ENCODE measurements around the gene ITCH.

The ITCH gene

GRCh38 chr20:34522969-34523871 lies 160.1 kb downstream of the ITCH start:
- DNase-seq (ENCODE audit: low read depth), result peak; percentile 59
- TF ChIP-seq CTCF (conservative IDR thresholded peaks at IDR 0.05; ENCODE audit: control insufficient read depth, insufficient read depth, low read depth, low read length), result peak; percentile 65
- no peak overlapping the region for H3K4me3 ChIP-seq (ENCODE audit: control insufficient read depth, low read depth, low read length)

GRCh38 chr20:34524426-34524825 lies 161.4 kb downstream of the ITCH start:
- TF ChIP-seq CTCF (conservative IDR thresholded peaks at IDR 0.05; ENCODE audit: control insufficient read depth, insufficient read depth, low read depth, low read length), result no peak
- no peak overlapping the region for H3K4me3 ChIP-seq (ENCODE audit: control insufficient read depth, low read depth, low read length)
- DNase-seq (ENCODE audit: low read depth), result no peak

- no peak for DNase-seq (ENCODE audit: low read depth)
- TF ChIP-seq CTCF (conservative IDR thresholded peaks at IDR 0.05; ENCODE audit: control insufficient read depth, insufficient read depth, low read depth, low read length), result no peak
- no peak overlapping the region for H3K4me3 ChIP-seq (ENCODE audit: control insufficient read depth, low read depth, low read length)
Measured at GRCh38 chr20:34525342-34525708, 162.3 kb downstream of the ITCH start.

- peak; percentile 99 for DNase-seq (ENCODE audit: low read depth)
- H3K4me3 ChIP-seq (ENCODE audit: control insufficient read depth, low read depth, low read length), result no peak overlapping the region
- no peak for TF ChIP-seq CTCF (conservative IDR thresholded peaks at IDR 0.05; ENCODE audit: control insufficient read depth, insufficient read depth, low read depth, low read length)
Measured at GRCh38 chr20:34525709-34526416, 162.8 kb downstream of the ITCH start.

GRCh38 chr20:34526466-34526865 lies 163.4 kb downstream of the ITCH start:
- no peak for DNase-seq (ENCODE audit: low read depth)
- no peak overlapping the region for H3K4me3 ChIP-seq (ENCODE audit: control insufficient read depth, low read depth, low read length)
- no peak for TF ChIP-seq CTCF (conservative IDR thresholded peaks at IDR 0.05; ENCODE audit: control insufficient read depth, insufficient read depth, low read depth, low read length)

GRCh38 chr20:34527016-34527415 lies 163.9 kb downstream of the ITCH start:
- no peak for TF ChIP-seq CTCF (conservative IDR thresholded peaks at IDR 0.05; ENCODE audit: control insufficient read depth, insufficient read depth, low read depth, low read length)
- no peak for DNase-seq (ENCODE audit: low read depth)
- no peak overlapping the region for H3K4me3 ChIP-seq (ENCODE audit: control insufficient read depth, low read depth, low read length)

All from fibroblast of mammary gland (primary cell).